GM19452 (cell line): ENCODE measurements around the gene PTGIS.
"Not testable (repeated sequence)": the region's sequence is repeated elsewhere in the genome, so short reads cannot be mapped to it uniquely, and the experiment has no call there.

Experiments used
- ATAC-seq: cut with Tn5 transposase; IDR thresholded peaks from one replicate; pipeline ENCODE4 v1.9.1; 2021; ENCODE audit not compliant: unreplicated experiment

PTGIS gene

DNA sequence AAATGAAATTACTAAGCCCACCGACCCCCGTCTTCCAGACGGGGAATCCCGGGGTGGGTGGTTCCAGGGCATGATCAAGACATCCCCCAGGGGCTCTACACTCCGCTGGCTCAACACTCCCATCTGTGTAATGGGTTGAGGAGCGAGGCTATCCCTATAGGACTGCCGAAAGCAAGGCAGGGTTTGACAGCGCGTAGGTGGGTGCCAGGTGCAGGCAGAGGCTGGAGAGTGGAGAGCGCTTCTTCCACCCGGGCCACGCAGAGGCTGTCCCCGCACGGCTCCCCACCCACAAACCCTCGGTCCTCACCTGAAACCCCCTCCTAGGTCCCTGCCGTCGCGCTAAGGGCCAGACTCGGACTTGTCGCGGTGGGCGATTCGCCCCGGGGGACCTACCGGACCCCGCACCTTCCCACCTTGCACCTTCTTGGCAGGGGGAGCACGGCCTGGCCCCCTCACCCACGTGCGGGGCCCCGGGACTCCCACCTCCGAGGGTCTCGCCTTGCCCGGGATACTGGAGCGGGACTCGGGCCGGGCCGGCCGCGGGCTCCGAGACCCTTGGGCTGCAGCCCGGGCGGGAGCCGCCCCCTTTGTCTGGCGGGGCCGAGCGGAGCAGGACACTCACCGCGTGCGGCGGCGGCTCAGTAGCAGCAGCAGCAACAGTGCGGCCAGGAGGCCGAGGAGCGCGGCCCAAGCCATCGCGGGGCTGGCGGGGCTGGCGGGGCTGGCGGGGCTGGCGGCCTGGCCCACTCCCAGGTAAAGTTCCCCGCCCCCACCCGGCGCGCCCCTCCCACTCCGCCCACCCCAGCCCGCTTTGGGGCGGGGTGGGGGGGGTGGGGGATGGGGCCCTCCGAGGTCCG lies at the start of gene PTGIS:
Gene PTGIS (minus strand): TSS at position 717 of the 857 bp plus-strand sequence. CDS start 21 bp downstream, at position 696.
- ATAC-seq, result no peak

DNA sequence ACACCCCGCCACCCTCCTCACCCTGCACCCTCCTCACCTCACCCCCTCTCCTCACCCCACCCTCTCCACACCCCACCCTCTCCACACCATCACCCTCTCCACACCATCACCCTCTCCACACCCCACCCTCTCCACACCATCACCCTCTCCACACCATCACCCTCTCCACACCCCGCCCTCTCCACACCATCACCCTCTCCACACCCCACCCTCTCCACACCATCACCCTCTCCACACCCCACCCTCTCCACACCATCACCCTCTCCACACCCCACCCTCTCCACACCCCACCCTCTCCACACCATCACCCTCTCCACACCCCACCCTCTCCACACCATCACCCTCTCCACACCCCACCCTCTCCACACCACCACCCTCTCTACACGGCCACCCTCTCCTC lies 49.5 kb upstream of the PTGIS start:
- ATAC-seq, result not testable (repeated sequence)

DNA sequence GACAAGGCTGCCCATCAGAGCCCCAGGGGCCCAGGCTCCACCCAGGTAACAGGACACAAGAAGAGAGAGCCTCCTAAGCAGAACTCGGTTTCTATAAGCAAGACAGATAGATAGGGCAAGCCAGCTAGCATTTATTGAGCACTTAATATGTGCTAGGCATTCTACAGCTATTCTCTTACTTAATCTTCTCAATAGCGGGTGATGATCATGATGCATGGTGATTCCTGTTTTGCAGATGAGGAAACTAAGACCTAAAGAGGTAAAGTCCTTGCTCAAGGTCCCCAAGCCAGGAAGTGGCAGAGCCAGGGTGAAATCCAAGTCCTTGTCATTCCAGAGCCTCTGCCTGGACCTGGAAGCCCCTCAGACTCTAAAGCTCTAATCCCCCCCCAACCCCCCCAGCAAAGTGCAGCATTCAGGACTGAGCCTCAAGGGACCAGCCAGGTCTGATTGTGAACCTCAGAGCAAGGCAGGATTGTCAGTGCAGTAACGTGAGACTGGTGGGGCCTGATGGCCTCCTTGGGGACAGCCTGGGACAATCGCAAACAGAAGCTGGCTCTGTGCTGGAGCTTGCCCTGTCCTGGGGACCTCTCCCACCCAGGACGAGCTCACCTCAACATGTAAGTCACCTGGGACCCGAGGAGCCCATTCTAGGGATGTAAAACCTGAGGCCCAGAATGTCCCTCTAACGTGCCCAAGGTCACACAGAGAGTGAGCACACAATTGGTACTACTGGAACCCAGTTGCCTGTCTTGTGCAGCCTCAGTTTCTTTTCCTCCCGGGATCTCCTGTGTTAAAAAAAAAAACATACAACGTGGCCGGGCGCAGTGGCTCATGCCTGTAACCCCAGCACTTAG lies 48.4 kb upstream of the PTGIS start:
- ATAC-seq, result no peak

DNA sequence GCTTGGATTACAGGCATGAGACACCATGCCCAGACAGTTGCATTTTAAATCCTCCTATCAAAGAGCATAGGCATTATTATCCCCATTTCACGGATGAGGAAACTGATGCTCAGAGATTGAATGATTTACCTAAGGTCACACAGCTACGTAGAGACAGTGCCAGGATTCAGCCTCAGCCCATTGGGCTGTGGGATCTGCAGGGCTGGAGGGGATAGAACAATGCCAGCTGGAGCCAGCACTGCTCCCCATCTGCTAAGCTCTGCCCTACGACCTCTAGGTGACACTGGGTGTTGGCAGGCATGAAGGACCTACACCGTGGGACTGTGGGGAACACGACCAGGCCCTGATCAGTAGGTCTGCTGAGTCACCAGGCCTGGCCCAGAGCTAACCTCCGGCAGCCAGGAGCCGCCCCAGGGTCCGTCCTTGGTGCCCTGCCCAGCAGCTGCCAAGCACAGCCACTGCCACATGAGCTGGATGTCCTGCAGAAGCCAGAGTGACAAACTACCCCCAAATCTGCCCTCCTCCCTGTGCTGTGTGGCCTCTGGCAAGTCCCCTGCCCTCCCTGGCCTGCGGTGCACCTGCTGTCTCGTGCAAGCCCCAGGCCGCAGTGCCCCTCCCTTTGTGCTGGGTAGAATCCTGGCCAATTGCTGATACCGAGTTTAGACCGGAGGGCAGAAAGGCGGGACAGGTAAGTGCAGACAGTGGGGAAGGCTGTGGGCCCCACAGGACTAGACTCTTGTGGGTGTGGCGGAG lies 47.6 kb upstream of the PTGIS start:
- no peak for ATAC-seq

DNA sequence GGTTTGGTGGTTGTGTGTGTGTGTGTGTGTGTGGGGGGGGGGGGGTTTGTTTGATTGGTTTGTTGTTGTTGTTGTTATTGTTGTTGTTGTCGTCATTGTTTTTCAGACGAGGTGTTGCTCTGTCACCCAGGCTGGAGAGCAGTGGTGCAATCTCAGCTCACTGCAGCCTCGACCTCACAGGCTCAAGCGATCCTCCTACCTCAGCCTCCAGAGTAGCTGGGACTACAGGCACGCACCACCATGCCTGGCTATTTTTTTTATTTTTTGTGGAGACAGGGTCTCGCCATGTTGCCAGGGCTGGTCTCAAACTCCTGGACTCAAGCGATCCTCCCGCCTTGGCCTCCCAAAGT lies 47.1 kb upstream of the PTGIS start:
- not testable (repeated sequence) for ATAC-seq

DNA sequence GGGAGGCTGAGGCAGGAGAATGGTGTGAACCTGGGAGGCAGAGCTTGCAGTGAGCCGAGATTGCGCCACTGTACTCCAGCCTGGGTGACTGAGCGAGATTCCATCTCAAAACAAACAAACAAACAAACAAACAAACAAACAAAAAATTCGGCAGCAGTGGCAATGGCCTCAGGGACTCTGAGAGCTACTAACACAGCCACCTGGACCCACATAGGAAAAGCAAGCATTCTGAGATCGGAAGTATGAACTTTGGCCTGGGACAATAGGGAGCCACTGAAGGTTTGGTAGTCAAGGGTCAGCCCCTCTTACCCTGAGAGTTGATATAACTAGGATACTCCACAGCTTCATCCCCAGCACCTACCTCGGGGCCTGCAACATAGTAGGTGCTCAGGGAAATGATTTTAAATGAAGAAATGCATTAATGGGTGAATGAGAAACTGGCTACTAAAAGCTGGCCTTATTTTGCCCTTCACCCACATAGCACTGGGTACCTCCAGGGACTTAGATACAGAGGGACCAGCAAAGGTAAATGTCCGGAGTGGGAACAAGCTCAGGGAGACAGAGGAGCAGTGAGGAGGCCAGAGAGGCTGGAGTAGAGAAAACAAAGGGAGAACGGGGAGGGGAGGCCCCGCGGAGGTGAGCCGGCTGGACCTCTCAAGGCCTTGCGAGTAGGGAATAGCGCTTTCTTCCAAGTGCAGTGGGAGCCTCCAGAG lies 46.6 kb upstream of the PTGIS start:
- ATAC-seq, result no peak

DNA sequence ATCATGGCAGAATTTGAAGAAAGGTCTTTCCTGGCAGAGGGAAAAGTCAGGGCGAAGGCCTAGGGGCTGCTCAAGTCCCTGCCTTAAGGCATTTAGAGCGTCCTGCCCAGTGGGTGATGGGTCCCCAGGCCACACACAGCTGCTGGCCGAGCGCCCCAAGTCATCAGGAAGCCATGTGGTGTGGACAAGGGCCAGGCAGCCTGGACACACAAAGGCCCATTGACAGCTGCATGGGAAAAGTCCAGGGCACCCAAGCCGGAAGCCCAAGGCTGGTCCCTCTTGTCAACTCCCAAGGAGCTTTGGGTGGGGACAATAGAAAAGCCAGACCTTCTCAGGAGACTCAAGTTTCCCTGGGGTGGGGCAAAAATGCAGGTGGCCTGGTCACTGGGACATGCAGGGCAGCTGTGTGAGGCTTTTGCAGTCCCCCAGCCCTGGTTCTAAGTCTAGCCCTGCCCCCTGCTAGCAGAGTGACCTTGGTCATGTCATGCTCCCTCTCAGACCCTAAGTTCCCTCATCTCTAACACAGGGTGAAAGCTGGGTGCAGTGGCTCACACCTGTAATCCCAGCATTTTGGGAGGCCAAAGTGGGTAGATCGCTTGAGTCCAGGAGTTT lies 44.3 kb upstream of the PTGIS start:
- ATAC-seq, result no peak

DNA sequence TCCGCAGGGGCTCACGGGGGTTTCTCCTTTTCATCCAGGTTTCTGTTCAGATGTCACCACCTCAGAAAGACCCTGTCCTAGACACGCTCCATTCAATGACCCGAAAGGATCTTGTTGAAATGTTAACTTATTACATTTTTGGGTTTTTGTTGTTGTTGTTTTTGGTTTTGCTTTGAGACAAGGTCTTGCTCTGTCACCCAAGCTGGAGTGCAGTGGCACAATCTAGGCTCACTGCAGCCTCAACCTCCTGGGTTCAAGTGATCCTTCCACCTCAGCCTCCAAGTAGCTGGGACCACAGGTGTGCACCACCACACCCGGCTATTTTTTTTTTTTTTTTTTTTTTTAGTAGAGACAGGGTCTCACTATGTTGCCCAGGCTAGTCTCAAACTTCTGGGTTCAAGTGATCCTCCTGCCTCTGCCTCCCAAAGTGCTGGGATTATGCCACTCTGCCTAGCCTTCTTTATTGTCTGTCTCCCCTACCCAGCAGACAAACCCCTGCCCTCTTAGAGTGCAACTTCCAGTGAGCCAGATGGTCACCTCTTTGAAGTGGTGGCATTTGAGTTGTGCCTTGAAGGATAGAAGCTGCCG lies 43.7 kb upstream of the PTGIS start:
- not testable (repeated sequence) for ATAC-seq

DNA sequence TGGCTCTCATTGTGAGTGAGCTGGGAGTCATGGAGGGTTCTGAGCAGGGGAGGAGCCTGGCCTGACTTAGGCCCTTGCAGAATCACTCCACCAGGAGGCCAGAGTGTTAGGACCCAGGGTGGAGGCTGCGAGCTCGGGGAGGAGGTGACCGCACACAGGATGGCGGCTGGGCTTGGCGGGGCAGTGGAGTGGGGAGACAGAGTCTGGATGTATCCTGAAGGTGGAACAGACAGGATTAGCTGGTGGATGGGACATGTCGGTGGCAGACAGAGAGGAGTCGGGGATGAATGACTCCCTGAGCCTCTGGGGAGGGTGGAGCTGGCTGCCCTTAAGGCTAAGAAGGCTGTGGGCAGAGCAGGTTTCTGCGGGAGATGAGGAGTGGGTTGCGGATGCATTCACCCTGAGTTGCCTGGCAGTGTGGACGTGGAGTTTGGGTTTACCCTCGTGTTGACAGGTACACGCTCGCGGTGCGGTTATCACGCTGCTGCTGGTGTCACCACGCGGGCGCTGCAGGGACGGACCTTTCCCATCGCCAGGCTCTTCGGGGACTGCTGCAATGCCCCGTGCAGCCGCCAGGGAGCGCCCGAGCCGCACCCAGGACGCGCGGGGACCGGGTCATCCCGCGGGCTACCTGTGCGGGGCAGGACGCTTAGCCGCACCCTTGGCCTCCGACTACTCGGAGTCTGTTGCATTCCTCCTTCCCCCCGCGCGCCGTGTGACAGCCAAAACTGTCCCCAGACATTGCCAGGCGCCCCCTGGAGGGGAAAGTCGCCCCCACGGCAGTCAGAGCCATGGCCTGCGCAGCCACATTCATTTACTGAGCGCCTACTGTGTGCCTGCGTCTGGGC lies 43.0 kb upstream of the PTGIS start:
- peak; percentile 50 for ATAC-seq

DNA sequence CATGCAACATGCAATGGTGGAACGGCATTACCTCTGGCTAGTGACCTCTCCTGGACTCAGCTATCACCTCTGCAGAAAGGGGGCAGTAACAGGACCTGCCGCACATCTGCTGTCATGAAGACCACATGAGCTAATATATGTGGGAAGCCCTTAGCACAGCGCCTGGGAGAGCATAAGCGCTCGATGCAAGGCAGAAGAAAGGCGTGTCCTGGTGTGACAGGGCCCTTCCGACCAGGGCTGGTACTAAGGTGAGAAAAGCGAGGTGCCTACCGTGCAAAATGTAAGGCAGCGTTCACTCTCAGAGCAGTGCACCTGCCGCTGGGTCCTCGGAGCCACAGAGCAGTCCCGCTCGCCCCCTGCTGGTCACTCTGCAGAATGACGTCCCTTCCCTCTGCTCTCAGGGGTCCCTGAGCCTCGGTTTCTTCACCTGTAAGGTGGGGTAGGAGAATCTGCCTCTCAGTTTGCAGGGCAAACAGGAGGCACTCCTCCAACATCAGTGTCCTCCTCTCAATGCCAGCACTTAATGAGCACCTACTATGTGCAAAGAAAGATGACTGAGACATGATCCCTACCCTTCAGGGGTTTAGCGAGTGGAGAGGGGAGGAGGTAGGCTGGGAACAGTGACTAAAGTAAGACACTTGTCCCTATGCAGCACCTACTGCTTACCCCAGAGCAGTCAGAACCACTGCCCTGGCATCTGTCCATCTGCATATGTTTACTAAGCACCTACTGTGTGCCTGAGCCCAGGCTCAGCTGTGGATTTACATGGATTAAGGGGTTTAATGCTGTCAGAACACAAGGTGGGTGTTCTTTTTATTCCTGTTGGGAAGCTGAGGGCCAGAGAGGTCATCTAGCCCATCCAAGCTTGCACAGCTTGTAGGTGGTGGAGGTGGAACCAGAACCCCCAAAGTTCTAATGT lies 41.1 kb upstream of the PTGIS start:
- ATAC-seq, result no peak

DNA sequence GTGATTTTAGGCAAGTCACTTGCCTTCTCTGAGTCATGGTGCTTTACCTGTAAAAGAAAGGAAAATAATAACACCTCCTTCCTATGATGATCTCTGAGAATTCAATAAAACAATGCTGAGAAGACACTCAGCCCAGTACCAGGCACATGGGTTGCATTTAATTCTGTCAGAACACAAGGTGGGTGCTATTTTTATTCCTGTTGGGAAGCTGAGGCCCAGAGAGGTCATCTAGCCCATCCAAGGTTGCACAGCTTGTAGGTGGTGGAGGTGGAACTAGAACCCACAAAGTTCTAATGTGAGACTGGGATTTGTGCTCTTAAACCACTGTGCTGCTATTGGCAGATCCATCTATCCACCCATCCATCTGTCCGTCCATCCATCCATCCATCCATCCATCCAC lies 39.6 kb upstream of the PTGIS start:
- no peak for ATAC-seq

DNA sequence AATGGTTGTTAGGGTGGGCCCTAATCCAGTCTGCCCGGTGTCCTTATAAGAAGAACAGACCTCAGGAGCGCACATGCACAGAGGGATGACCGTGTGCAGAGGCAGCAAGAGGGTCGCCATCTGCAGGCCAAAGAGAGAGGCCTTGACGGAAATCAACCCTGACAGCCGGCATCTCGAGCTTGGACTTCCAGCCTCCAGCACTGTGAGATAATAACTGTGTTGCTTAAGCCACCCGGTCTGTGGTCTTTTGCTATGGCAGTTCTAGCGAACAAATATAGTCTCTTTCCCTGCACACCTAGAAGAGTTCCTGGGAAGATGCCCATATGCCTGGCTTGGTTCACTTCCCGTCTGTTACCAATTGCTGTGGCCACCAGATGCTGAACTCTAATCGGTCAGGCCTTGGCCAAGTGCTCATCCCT lies 35.3 kb upstream of the PTGIS start:
- ATAC-seq, result no peak

DNA sequence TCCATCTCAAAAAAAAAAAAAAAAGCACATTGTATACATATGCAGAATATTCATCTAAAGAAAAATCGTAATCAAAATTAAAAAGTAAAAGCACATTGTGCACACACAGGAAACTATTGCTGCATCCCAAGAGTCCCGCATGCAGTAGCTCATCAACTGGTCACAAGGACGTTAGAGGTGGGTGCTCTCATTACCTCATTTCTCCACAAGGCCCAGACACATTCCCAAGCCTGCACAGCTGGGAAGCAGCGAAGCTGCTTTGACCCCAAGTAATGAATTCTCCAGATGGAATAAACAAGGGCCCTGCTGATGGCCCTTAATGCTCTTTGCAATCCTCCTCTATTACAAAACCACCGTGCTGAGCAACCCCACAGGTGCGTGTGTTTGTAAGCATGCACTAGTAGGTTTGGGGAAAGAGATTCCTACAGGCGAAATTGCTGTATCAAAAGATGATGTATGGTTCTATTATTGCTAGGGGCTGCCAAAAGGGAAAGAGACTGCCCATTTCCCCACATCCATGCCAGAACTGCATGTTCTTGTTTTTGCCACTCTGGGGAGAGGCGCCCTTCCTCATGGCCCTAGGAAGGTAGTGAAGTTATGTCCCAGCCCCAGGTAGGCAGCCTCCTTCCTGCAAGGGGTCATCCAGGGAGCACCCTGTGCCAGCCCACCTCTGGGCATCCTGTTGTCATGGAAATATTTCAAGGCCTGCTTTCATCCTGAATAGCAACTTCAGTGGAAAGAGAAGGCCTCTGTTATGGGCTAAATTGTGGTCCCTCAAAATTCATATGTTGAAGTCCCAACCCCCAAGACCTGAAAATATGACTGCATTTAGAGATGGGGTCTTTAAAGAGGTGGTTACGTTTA lies 34.6 kb upstream of the PTGIS start:
- no peak for ATAC-seq

DNA sequence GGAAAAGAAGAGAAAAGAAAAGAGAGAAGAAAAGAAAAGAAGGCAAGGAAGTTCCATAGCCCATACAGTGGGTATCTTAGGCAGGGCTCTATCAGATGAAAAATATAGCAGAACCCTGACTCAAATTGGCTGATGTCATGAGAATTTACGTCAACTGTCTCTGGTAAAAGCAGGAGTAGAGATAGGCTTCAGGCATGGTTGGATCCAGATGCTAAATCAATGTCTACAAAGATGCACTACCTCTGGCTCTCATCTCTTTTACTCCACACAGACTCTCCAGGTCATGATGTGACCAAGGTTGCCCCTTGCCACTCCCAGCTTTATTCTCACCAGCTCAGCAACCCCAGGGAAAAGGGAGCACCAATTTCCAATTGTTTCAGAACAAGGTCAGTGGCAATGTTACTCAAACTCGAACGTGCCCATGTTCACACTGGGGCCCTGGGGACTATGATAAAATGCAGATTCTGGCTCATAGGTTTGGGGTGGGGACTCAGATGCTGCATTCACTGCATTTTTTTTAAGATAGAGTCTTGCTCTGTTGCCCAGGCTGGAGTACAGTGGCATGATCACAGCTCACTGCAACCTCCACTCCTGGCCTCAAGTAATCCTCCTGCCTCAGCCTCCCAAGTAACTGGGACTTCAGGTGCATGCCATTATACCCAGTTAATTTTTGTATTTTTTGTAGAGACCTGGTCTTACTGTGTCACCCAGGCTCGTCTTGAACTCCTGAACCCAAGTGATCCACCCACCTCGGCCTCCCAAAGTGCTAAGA lies 33.4 kb upstream of the PTGIS start:
- no peak for ATAC-seq

DNA sequence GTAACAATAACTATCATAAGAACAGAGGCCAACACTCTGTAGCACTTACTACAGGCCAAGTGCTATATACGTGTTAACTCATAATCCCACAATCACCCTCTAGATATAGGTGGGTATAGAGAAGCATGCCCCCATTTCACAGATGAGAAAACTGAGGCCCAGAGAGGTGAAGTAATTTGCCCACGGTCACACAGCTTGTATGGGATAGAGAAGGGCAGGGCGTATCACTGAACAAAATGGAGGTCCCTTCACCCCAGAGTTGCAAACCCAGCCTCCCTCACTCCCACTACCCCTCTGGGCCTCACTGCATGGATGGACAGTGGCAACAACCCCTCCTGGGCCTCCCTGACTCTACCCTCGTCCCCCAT lies 31.8 kb upstream of the PTGIS start:
- ATAC-seq, result no peak

DNA sequence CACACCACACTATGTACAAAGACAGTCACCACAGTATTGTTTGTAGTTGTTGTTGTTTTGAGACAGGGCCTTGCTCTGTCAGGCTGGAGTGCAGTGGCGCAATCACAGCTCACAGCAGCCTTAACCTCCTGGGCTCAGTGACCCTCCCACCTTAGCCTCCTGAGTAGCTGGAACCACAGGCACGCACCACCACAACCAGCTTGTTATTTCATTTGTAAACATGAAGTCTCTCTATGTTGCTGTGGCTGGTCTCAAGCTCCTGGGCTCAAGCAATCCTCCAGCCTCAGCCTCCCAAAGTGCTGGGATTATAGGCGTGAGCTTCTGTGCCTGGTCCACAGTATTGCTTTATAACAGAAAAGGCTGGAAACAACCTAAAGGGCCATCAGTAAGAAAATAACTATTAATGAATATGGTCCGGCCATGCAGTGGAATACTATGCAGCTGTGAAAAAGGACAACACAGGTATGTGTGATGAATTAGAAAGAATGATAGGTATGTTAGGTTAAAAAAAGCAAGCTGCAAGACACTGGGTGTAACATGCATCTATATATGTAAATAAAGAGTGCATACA lies 30.0 kb upstream of the PTGIS start:
- ATAC-seq, result no peak
